Liver (tissue), 9 donors: ENCODE data around the gene GPR39. TPM values are rescaled to one million over a fixed set of nuclear protein-coding genes. Genes with fewer than 3 reads are reported as not detected.

Experiments used
- DNase-seq: peaks from one replicate; pipeline ENCODE4 v3.0.0-alpha.2; 2017; ENCODE audit warnings: low spot score
- H3K27ac ChIP-seq, 2 donors: one replicate each; pipeline ENCODE4 v1.7.0; 2013; ENCODE audit warnings: inconsistent platforms in 2 of 2, low read length in 2 of 2, control low read depth in 1 of 2, low read depth in 1 of 2, mild to moderate bottlenecking in 1 of 2
- H3K27me3 ChIP-seq, 4 donors: one replicate each; pipeline versions ENCODE4 v1.6.1 to v1.7.0; 2013; ENCODE audit warnings: low read length in 3 of 4, inconsistent platforms in 1 of 4, mild to moderate bottlenecking in 1 of 4, moderate library complexity in 1 of 4; ENCODE audit not compliant: control insufficient read depth in 4 of 4, insufficient read depth in 4 of 4
- H3K36me3 ChIP-seq, 4 donors: one replicate each; pipeline versions ENCODE4 v1.6.1 to v1.7.0; 2013; ENCODE audit warnings: low read length in 3 of 4, mild to moderate bottlenecking in 3 of 4, low read depth in 1 of 4, moderate library complexity in 1 of 4; ENCODE audit not compliant: control insufficient read depth in 4 of 4, insufficient read depth in 3 of 4
- H3K4me1 ChIP-seq, 4 donors: one replicate each; pipeline versions ENCODE4 v1.6.1 to v1.7.0; 2013; ENCODE audit warnings: low read length in 3 of 4, mild to moderate bottlenecking in 3 of 4, moderate library complexity in 1 of 4; ENCODE audit not compliant: control insufficient read depth in 4 of 4, insufficient read depth in 4 of 4
- H3K4me3 ChIP-seq, 3 donors: one replicate each; pipeline versions ENCODE4 v1.6.1 to v1.7.0; 2013; ENCODE audit warnings: low read length in 3 of 3, control low read depth in 1 of 3, low read depth in 1 of 3, mild to moderate bottlenecking in 1 of 3
- H3K9ac ChIP-seq, 2 donors: one replicate each; pipeline ENCODE4 v1.7.0; 2013; ENCODE audit warnings: low read length in 2 of 2, mild to moderate bottlenecking in 2 of 2, moderate library complexity in 2 of 2, control low read depth in 1 of 2, low read depth in 1 of 2
- H3K9me3 ChIP-seq, 4 donors: one replicate each; pipeline versions ENCODE4 v1.6.1 to v1.7.0; 2013; ENCODE audit warnings: low read length in 3 of 4; ENCODE audit not compliant: control insufficient read depth in 4 of 4
- ATF3 ChIP-seq: IDR thresholded peaks from 2 replicates; pipeline ENCODE4 v1.6.1; 2016; ENCODE audit warnings: antibody characterized with exemption
- CTCF ChIP-seq: fragments of 150-350 bp; IDR thresholded peaks from 2 replicates; pipeline ENCODE4 v1.5.1; 2017; ENCODE audit warnings: improper control_type of control experiment, low read depth, low read length; ENCODE audit not compliant: missing input control
- EGR1 ChIP-seq, 2 donors: IDR thresholded peaks; 2 replicates each; pipeline ENCODE4 v1.6.1; 2016 to 2018; ENCODE audit warnings: antibody characterized with exemption in 2 of 2, low read depth in 2 of 2
- FOXA1 ChIP-seq: IDR thresholded peaks from 2 replicates; pipeline ENCODE4 v1.6.1; 2016; ENCODE audit warnings: antibody characterized with exemption
- FOXA2 ChIP-seq: IDR thresholded peaks from 2 replicates; pipeline ENCODE4 v1.6.1; 2016; ENCODE audit warnings: antibody characterized with exemption
- GABPA ChIP-seq, 2 donors: IDR thresholded peaks in 1 of 2; conservative IDR thresholded peaks in 1 of 2; 2 replicates each; pipeline ENCODE4 v1.6.1; 2016; ENCODE audit warnings: antibody characterized with exemption in 2 of 2, mild to moderate bottlenecking in 1 of 2, moderate library complexity in 1 of 2
- HNF4A ChIP-seq, 2 donors: conservative IDR thresholded peaks; 2 replicates each; pipeline ENCODE4 v1.6.1; 2016; ENCODE audit warnings: antibody characterized with exemption in 2 of 2, mild to moderate bottlenecking in 2 of 2
- HNF4G ChIP-seq: IDR thresholded peaks from 2 replicates; pipeline ENCODE4 v1.6.1; 2016; ENCODE audit warnings: antibody characterized with exemption
- JUND ChIP-seq, 2 donors: IDR thresholded peaks; 2 replicates each; pipeline ENCODE4 v1.6.1; 2016; ENCODE audit warnings: antibody characterized with exemption in 2 of 2
- NR2F2 ChIP-seq: IDR thresholded peaks from 2 replicates; pipeline ENCODE4 v1.6.1; 2016; ENCODE audit warnings: antibody characterized with exemption
- RAD21 ChIP-seq, 2 donors: IDR thresholded peaks; 2 replicates each; pipeline ENCODE4 v1.6.1; 2016; ENCODE audit warnings: antibody characterized with exemption in 2 of 2, mild to moderate bottlenecking in 2 of 2
- RXRA ChIP-seq, 2 donors: IDR thresholded peaks; 2 replicates each; pipeline ENCODE4 v1.6.1; 2017 to 2018; ENCODE audit warnings: antibody characterized with exemption in 2 of 2, mild to moderate bottlenecking in 1 of 2
- SP1 ChIP-seq: IDR thresholded peaks from 2 replicates; pipeline ENCODE4 v1.6.1; 2018; ENCODE audit warnings: antibody characterized with exemption, mild to moderate bottlenecking
- TAF1 ChIP-seq: conservative IDR thresholded peaks from 2 replicates; pipeline ENCODE4 v1.6.1; 2016; ENCODE audit warnings: antibody characterized with exemption, mild to moderate bottlenecking
- ZBTB33 ChIP-seq: IDR thresholded peaks from 2 replicates; pipeline ENCODE4 v1.6.1; 2016; ENCODE audit warnings: antibody characterized with exemption
- WGBS: extraction: QIAGEN DNeasy Blood & Tissue Kit; methylation state at CpG from one replicate; pipeline ENCODE4 v1.1.7; 2013; 5-methylcytosine and 5-hydroxymethylcytosine counted together
- polyA plus RNA-seq, 2 donors: library from polyadenylated mRNA; stranded (reverse) in 1 of 2; unstranded in 1 of 2; fragments of 200-250 nt in 1 of 2; fragments of >200 nt in 1 of 2; fragmentation: Nextera tagmentation in 1 of 2; extraction: Ambion mirVana in 1 of 2; gene quantifications; one replicate each; pipeline versions ENCODE4 v1.2.1 to v1.2.3, GENCODE V29; 2013 to 2015
- total RNA-seq, 2 donors: library from RNA; depleted of rRNA; stranded (reverse); fragments of >200 nt; gene quantifications; one replicate each; pipeline ENCODE4 v1.2.3, GENCODE V29; 2014
- donor health status: healthy.
- donor health status: healthy.
- donor health status: healthy.
- donor health status: healthy.
- donor health status: healthy.

The GPR39 gene
- total and polyA plus RNA-seq, 4 donors: 2.2 to 13.0 (median 2.8) TPM

- Histone ChIP-seq H3K27me3 (no peaks in the 10 kb centered on the region), H3K4me3 (no peak overlapping the region), H3K9me3 (peaks cover 0 to 9% (median 5%) of the 10 kb centered on the region in 4 donors), H3K36me3 (no peaks in the 10 kb centered on the region), H3K4me1 (no peaks in the 10 kb centered on the region), H3K27ac (no peak overlapping the region), H3K9ac (no peak overlapping the region)
- TF ChIP-seq SP1 (no peak), GABPA (IDR thresholded peaks at IDR 0.05 in 1 of 2, conservative IDR thresholded peaks at IDR 0.05 in 1 of 2) (no peak)
- WGBS: 59% methylated on average over 2 of the region's 2 CpGs
- DNase-seq: no peak
Measured at GRCh38 chr2:132477962-132478361, 61.4 kb downstream of the GPR39 start.

- WGBS: 66% methylated on average over 3 of the region's 3 CpGs
- H3K27ac ChIP-seq: no peak overlapping the region
- no peaks in the 10 kb centered on the region for H3K27me3 ChIP-seq
- H3K4me3 ChIP-seq: no peak overlapping the region
- H3K36me3 ChIP-seq: no peaks in the 10 kb centered on the region
- H3K4me1 ChIP-seq: no peaks in the 10 kb centered on the region
- TF ChIP-seq FOXA2: no peak
- TF ChIP-seq ZBTB33: no peak
- no peak for TF ChIP-seq HNF4G
- TF ChIP-seq HNF4A (conservative IDR thresholded peaks at IDR 0.05): no peak
- TF ChIP-seq NR2F2: no peak
- TF ChIP-seq GABPA (IDR thresholded peaks at IDR 0.05 in 1 of 2, conservative IDR thresholded peaks at IDR 0.05 in 1 of 2): no peak
- no peak for TF ChIP-seq CTCF
- TF ChIP-seq RAD21 (IDR thresholded peaks at IDR 0.05): no peak
- no peak for TF ChIP-seq TAF1
- no peak for TF ChIP-seq JUND (IDR thresholded peaks at IDR 0.05)
- TF ChIP-seq FOXA1: no peak
- no peak for TF ChIP-seq RXRA (IDR thresholded peaks at IDR 0.05)
- TF ChIP-seq SP1: no peak
- DNase-seq: no peak
- no peak overlapping the region for H3K9ac ChIP-seq
- H3K9me3 ChIP-seq: peaks cover 0 to 8% (median 4%) of the 10 kb centered on the region in 4 donors
Measured at GRCh38 chr2:132478461-132479105, 62.0 kb downstream of the GPR39 start.

- WGBS: 89% methylated on average over 8 of the region's 8 CpGs
- no peak for TF ChIP-seq HNF4A (conservative IDR thresholded peaks at IDR 0.05)
- no peak for TF ChIP-seq SP1
- no peak for TF ChIP-seq ATF3
- TF ChIP-seq FOXA1: no peak
- no peak for TF ChIP-seq RXRA (IDR thresholded peaks at IDR 0.05)
- TF ChIP-seq FOXA2: no peak
- TF ChIP-seq EGR1 (IDR thresholded peaks at IDR 0.05; ENCODE audit: low read depth in 2 of 2): no peak
- no peak for TF ChIP-seq NR2F2
- no peak for TF ChIP-seq HNF4G
- TF ChIP-seq ZBTB33: no peak
- TF ChIP-seq CTCF: no peak
- no peaks in the 10 kb centered on the region for H3K27me3 ChIP-seq
- no peaks in the 10 kb centered on the region for H3K36me3 ChIP-seq
- H3K4me1 ChIP-seq: no peaks in the 10 kb centered on the region
- H3K9me3 ChIP-seq: peaks cover 0 to 8% (median 1%) of the 10 kb centered on the region in 4 donors
- no peak overlapping the region for H3K27ac ChIP-seq
- H3K4me3 ChIP-seq: no peak overlapping the region
- no peak overlapping the region for H3K9ac ChIP-seq
- DNase-seq: no peak
Measured at GRCh38 chr2:132479155-132479554, 62.5 kb downstream of the GPR39 start.
